Mucosa of descending colon (tissue), 3 donors: Measurements from ENCODE around the gene TYW1. TPM values are rescaled to one million over a fixed set of nuclear protein-coding genes. Genes with fewer than 3 reads are reported as not detected.

Experiments used
- ATAC-seq: fragments of 200-7000 bp; cut with Tn5 transposase; one replicate; pipeline ENCODE4 v1.9.1; 2020; ENCODE audit warnings: mild to moderate bottlenecking, moderate library complexity
- DNase-seq, 3 donors: peaks; one replicate each; pipeline ENCODE4 v3.0.0-alpha.2; 2020
- H3K36me3 ChIP-seq: fragments of 200-600 bp; one replicate; pipeline ENCODE4 v1.8.0; 2021; ENCODE audit warnings: low read depth, mild to moderate bottlenecking
- H3K4me1 ChIP-seq: fragments of 200-600 bp; one replicate; pipeline ENCODE4 v1.8.0; 2021; ENCODE audit warnings: low read depth, mild to moderate bottlenecking
- H3K4me3 ChIP-seq: fragments of 200-600 bp; one replicate; pipeline ENCODE4 v1.8.0; 2021; ENCODE audit warnings: mild to moderate bottlenecking
- H3K9me3 ChIP-seq: fragments of 200-600 bp; one replicate; pipeline ENCODE4 v1.8.0; 2021; ENCODE audit warnings: mild to moderate bottlenecking
- intact Hi-C, 2 donors: fragments of 100-400 bp; cut with DNase I in 1 of 2; cut with micrococcal nuclease in 1 of 2; formaldehyde crosslinking; loops; one replicate each; pipeline versions ENCODE4 v1.11.0 to v1.11.1; 2022; cut with DNase I, micrococcal nuclease
- total RNA-seq, 3 donors: library from RNA; stranded (reverse); fragmentation: NEBNext Ultra II Directional in 2 of 3; extraction: Animal tissue kit (Norgen Biotek cat#: 25700) in 2 of 3; gene quantifications; one replicate each; pipeline versions ENCODE4 v1.2.1 to v1.2.4, GENCODE V29; 2021 to 2023
- TF ChIP-seq, protein P1 (sequence below): fragments of 200-600 bp; IDR thresholded peaks from one replicate; pipeline ENCODE4 v1.8.0; 2022; ENCODE audit warnings: antibody characterized with exemption, mild to moderate bottlenecking
- donor health status: DM: no; HTN: no; CAD: no; lungs with moderate emphysema.
- donor health status: DM: no; HTN: no; CAD: no.
- donor health status: DM: no; HTN: yes; CAD: no.

The TYW1 gene
- total RNA-seq, 3 donors from 2014 or later = 14.6 to 19.0 (median 16.6) TPM

GRCh38 chr7:66953044-66953427, 43.6 kb upstream of the TYW1 start:
- ATAC-seq (no peak), DNase-seq (no peak)
- peaks cover 3% of the 10 kb centered on the region for H3K4me1 ChIP-seq
- no peaks in the 10 kb centered on the region for H3K9me3 ChIP-seq
- H3K4me3 ChIP-seq = no peak overlapping the region
- intact Hi-C loops = no loop called here
- H3K36me3 ChIP-seq = peaks cover 3% of the 10 kb centered on the region
- TF ChIP-seq, protein P1, sequence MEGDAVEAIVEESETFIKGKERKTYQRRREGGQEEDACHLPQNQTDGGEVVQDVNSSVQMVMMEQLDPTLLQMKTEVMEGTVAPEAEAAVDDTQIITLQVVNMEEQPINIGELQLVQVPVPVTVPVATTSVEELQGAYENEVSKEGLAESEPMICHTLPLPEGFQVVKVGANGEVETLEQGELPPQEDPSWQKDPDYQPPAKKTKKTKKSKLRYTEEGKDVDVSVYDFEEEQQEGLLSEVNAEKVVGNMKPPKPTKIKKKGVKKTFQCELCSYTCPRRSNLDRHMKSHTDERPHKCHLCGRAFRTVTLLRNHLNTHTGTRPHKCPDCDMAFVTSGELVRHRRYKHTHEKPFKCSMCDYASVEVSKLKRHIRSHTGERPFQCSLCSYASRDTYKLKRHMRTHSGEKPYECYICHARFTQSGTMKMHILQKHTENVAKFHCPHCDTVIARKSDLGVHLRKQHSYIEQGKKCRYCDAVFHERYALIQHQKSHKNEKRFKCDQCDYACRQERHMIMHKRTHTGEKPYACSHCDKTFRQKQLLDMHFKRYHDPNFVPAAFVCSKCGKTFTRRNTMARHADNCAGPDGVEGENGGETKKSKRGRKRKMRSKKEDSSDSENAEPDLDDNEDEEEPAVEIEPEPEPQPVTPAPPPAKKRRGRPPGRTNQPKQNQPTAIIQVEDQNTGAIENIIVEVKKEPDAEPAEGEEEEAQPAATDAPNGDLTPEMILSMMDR = no peak

- intact Hi-C loops = no loop called here
- Histone ChIP-seq H3K4me1 (no peaks in the 10 kb centered on the region), H3K4me3 (no peak overlapping the region), H3K9me3 (no peaks in the 10 kb centered on the region), H3K36me3 (peaks cover 3% of the 10 kb centered on the region)
- TF ChIP-seq, protein P1 = no peak
- DNase-seq (no peak), ATAC-seq (no peak)
These were observed 38.9 kb upstream of the TYW1 start for GRCh38 chr7:66957595-66958290.

DNA sequence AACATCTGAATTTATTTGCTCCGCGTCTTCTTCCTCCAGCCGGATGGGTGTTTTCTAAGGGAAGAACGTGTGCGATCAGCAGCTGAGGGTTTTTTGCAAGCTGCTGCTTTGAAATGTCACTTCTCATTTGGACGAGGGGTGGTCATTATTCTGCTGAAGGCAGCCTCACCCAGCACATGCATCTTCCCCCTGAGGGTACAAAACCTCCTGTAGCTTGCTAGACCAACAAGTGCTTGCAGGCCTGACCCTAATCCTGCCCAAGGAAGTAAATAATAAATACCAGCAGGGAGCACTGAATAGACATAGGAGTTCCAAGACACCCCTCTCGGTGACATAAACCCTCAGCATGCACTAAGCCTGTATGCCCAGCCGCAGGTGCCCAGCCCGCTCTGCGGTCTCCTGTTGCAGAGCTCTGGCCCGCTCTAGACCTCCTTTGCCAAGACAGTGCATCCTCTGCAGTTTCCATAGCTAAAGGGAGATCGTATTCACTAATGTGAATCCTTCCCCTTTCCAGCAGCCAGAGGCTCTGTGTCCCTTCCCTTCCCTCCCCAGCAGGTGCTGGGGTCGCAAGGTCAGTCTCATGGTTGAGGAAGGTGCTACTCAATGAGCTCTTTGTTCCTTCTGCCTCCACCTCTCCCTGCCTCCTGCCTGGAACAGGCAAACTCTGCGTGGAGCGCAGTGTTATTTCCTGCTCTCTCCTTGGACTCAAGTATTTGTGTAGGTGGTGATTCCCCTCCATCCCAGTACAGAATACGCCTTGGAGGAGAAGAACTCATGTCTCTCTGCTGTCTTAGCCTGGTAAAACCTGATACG, 37.9 kb upstream of the TYW1 start:
- DNase-seq = peak in 2 of 3 donors; percentile 30 to 59
- no peaks in the 10 kb centered on the region for H3K4me1 ChIP-seq
- no peaks in the 10 kb centered on the region for H3K9me3 ChIP-seq
- intact Hi-C loops = no loop called here
- H3K36me3 ChIP-seq = no peaks in the 10 kb centered on the region
- no peak overlapping the region for H3K4me3 ChIP-seq
- peak; percentile 93 for ATAC-seq
- TF ChIP-seq, protein P1 = no peak

DNA sequence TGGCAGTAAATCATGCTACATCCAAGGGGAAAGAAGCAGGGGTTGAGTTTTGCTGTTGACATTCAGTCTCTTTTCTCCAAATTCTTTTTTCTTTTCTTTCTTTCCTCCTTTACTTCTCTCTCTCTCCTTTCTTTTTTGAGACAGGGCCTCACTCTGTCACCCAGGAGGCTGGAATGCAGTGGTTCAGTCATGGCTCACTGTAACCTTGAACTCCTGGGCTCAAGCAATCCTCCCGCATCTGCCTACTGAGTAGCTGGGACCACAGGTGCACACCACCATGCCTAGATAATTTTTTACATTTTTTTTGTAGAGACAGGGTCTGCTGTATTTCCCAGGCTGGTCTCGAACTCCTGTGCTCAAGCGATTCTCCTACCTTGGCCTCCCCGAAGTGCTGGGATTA, 36.4 kb upstream of the TYW1 start:
- H3K4me1 ChIP-seq = no peaks in the 10 kb centered on the region
- TF ChIP-seq, protein P1 = no peak
- no peak for ATAC-seq
- no peaks in the 10 kb centered on the region for H3K9me3 ChIP-seq
- no peak for DNase-seq
- H3K4me3 ChIP-seq = no peak overlapping the region
- intact Hi-C loops = no loop called here
- H3K36me3 ChIP-seq = no peaks in the 10 kb centered on the region

DNA sequence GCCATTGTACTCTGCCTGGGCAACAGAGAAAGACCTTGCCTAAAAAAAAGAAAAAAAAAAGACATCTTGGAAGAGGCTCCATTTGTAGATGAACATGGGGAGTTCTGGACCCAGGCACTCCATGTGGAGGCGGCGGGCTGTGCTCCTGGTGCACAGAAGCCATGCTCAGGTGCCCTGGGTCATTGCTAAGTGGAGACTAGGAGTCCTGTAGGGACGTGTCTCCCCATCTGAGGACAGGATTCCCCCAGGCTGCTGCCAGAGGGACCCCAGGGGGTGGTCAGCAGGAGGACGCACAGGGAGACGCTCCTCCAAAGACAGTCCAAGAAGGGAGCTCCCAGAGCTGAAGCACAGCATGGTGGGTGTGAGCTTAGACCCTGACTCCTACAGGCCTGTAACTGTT, 35.5 kb upstream of the TYW1 start:
- Histone ChIP-seq H3K4me1 (no peaks in the 10 kb centered on the region), H3K36me3 (no peaks in the 10 kb centered on the region), H3K4me3 (no peak overlapping the region), H3K9me3 (no peaks in the 10 kb centered on the region)
- intact Hi-C loops = no loop called here
- no peak for ATAC-seq
- DNase-seq = no peak
- TF ChIP-seq, protein P1 = no peak
